HepG2 (cell line): Measurements from ENCODE around the gene DGAT2. TPM values are rescaled to one million over a fixed set of nuclear protein-coding genes. Genes with fewer than 3 reads are reported as not detected.

ENCODE experiments used
- ATAC-seq: fragments of 200-7000 bp; cut with Tn5 transposase; 3 replicates; pipeline ENCODE4 v1.9.1; 2020; ENCODE audit warnings: mild to moderate bottlenecking, moderate library complexity
- BruUV-seq: library from RNA; stranded (reverse); fragments of 400-500 nt; replicated peaks from 2 replicates; lab custom pipeline; 2021; lab: Mats Ljungman, UMichigan
- CTCF ChIA-PET: fragments of 300-600 bp; formaldehyde crosslinking; extraction: SDS; loops from one replicate; lab custom pipeline; 2021; ENCODE audit warnings: low total read pairs, inconsistent platforms, low intra/inter-chr PET ratio; lab: Yijun Ruan, JAX
- POLR2A ChIA-PET: fragments of 350-600 bp; sonication (Branson Sonifier 250); formaldehyde crosslinking; loops from one replicate; lab custom pipeline; 2020; ENCODE audit warnings: antibody characterized with exemption, inconsistent platforms; lab: Yijun Ruan, JAX
- DNase-seq: peaks from one replicate; pipeline ENCODE4 v3.0.0-alpha.2; 2015; ENCODE audit warnings: low spot score
- FAIRE-seq: peaks from 3 replicates; lab custom pipeline; 2011; peaks lifted over from hg19 to GRCh38; lab: Jason Lieb, UNC
- H2AFZ ChIP-seq: one replicate; pipeline ENCODE4 v1.6.1; 2011; ENCODE audit warnings: low read length, inconsistent platforms
- H3K27ac ChIP-seq: fragments of 300-600 bp; 3 replicates; pipeline ENCODE4 v1.8.0; 2011; ENCODE audit warnings: mixed run types, mild to moderate bottlenecking, mixed read lengths, low read length, inconsistent platforms; ENCODE audit not compliant: insufficient read depth; ENCODE audit errors: extremely low read length
- H3K27me3 ChIP-seq, 2 experiments: fragments of 200-600 bp in 1 of 2; 2 replicates in 1 of 2; 3 replicates in 1 of 2; pipeline versions ENCODE4 v1.6.0 to v1.8.0; 2011; ENCODE audit warnings: low read length in 2 of 2, mild to moderate bottlenecking in 2 of 2, moderate library complexity in 2 of 2, inconsistent platforms in 1 of 2; ENCODE audit not compliant: insufficient read depth in 2 of 2, control insufficient read depth in 1 of 2
- H3K36me3 ChIP-seq, 2 experiments: fragments of 200-600 bp in 1 of 2; replicated peaks in 1 of 2; 2 replicates in 1 of 2; 3 replicates in 1 of 2; pipeline versions ENCODE4 v1.5.1 to v1.8.0; 2011; ENCODE audit warnings: low read length in 2 of 2, inconsistent platforms in 1 of 2; ENCODE audit not compliant: insufficient read depth in 2 of 2, control insufficient read depth in 1 of 2
- H3K4me1 ChIP-seq: 2 replicates; pipeline ENCODE4 v1.5.1; 2012; ENCODE audit warnings: low read length, inconsistent platforms; ENCODE audit not compliant: insufficient read depth
- H3K4me2 ChIP-seq: 2 replicates; pipeline ENCODE4 v1.6.0; 2011; ENCODE audit warnings: low read depth, low read length, inconsistent platforms
- H3K4me3 ChIP-seq, 3 experiments: fragments of 200-600 bp in 1 of 3; sonication (generic), shearing (Covaris generic) in 1 of 3; replicated peaks in 1 of 3; 2 replicates each; pipeline ENCODE4 v1.5.1; 2011 to 2016; ENCODE audit warnings: low read length in 3 of 3, inconsistent platforms in 2 of 3, low read depth in 2 of 3, mild to moderate bottlenecking in 2 of 3, control low read depth in 1 of 3, mixed read lengths in 1 of 3; ENCODE audit not compliant: insufficient read depth in 1 of 3
- H3K79me2 ChIP-seq: one replicate; pipeline ENCODE4 v1.6.1; 2011; ENCODE audit warnings: low read length, inconsistent platforms; ENCODE audit not compliant: insufficient read depth
- H3K9ac ChIP-seq: 2 replicates; pipeline ENCODE4 v1.6.0; 2011; ENCODE audit warnings: mild to moderate bottlenecking, low read depth, low read length, inconsistent platforms; ENCODE audit not compliant: insufficient read depth
- H3K9me3 ChIP-seq: 2 replicates; pipeline ENCODE4 v1.5.1; 2012; ENCODE audit warnings: mild to moderate bottlenecking, low read length
- H4K20me1 ChIP-seq: 2 replicates; pipeline ENCODE4 v1.6.0; 2011; ENCODE audit warnings: inconsistent platforms, mild to moderate bottlenecking, low read length, moderate library complexity; ENCODE audit not compliant: insufficient read depth
- ARID2 ChIP-seq: sonication (generic); formaldehyde crosslinking; IDR thresholded peaks from 2 replicates; pipeline ENCODE4 v1.8.1; 2022; ENCODE audit warnings: mild to moderate bottlenecking, missing genetic modification reagents, borderline replicate concordance
- FIP1L1 ChIP-seq: fragments of 200-400 bp; formaldehyde crosslinking; IDR thresholded peaks from 2 replicates; pipeline ENCODE4 v1.6.1; 2018; ENCODE audit warnings: low read depth, mild to moderate bottlenecking, low read length, moderate library complexity, borderline replicate concordance; ENCODE audit not compliant: insufficient read depth
- MBNL3 ChIP-seq: fragments of 250-450 bp; sonication (Bioruptor Pico); conservative IDR thresholded peaks from 2 replicates; pipeline ENCODE4 v1.8.0; 2022; ENCODE audit warnings: mild to moderate bottlenecking, inconsistent platforms
- MEF2D ChIP-seq: sonication (generic); formaldehyde crosslinking; IDR thresholded peaks from 2 replicates; pipeline ENCODE4 v1.5.1; 2020; ENCODE audit warnings: mild to moderate bottlenecking, missing genetic modification reagents
- NR2F2 ChIP-seq: IDR thresholded peaks from 2 replicates; pipeline ENCODE4 v1.6.1; 2012; ENCODE audit warnings: low read depth, inconsistent platforms, borderline replicate concordance
- PLSCR1 ChIP-seq: sonication (generic); formaldehyde crosslinking; IDR thresholded peaks from 2 replicates; pipeline ENCODE4 v1.5.0; 2020; ENCODE audit warnings: missing genetic modification reagents, mild to moderate bottlenecking, borderline replicate concordance
- REL ChIP-seq: sonication (generic); formaldehyde crosslinking; conservative IDR thresholded peaks from 2 replicates; pipeline ENCODE4 v1.8.0; 2022; ENCODE audit warnings: mild to moderate bottlenecking, missing genetic modification reagents, moderate library complexity
- TAF15 ChIP-seq: fragments of 200-400 bp; formaldehyde crosslinking; IDR thresholded peaks from one replicate; pipeline ENCODE4 v1.6.1; 2018; ENCODE audit warnings: mild to moderate bottlenecking, low read depth, low read length; ENCODE audit not compliant: poor library complexity, severe bottlenecking
- TEF ChIP-seq: sonication (generic); formaldehyde crosslinking; IDR thresholded peaks from 2 replicates; pipeline ENCODE4 v1.5.0; 2020; ENCODE audit warnings: missing genetic modification reagents
- ZNF335 ChIP-seq: sonication (generic); formaldehyde crosslinking; IDR thresholded peaks from 2 replicates; pipeline ENCODE4 v1.4.0; 2020; ENCODE audit warnings: missing genetic modification reagents
- ZNF484 ChIP-seq: sonication (generic); formaldehyde crosslinking; IDR thresholded peaks from 2 replicates; pipeline ENCODE4 v1.5.1; 2020; ENCODE audit warnings: mild to moderate bottlenecking, low read depth, missing genetic modification reagents, borderline replicate concordance
- ZNF639 ChIP-seq: conservative IDR thresholded peaks from 2 replicates; pipeline ENCODE4 v1.6.1; 2018; ENCODE audit warnings: missing genetic modification reagents
- WGBS: methylation state at CpG from one replicate; pipeline ENCODE4 v1.1.6; 2017; ENCODE audit warnings: low lambda C conversion rate; 5-methylcytosine and 5-hydroxymethylcytosine counted together
- in situ Hi-C: cut with HindIII; loops from 2 replicates; pipeline ENCODE4 v1.10.0; 2017; ENCODE audit warnings: low pct_unique_long_range_greater_than_20kb; ENCODE audit not compliant: extremely low pct_ligation_motif_present
- intact Hi-C: fragments of 100-400 bp; cut with micrococcal nuclease; formaldehyde crosslinking; loops from one replicate; pipeline ENCODE4 v1.10.0; 2022; ENCODE audit not compliant: unreplicated experiment
- polyA plus RNA-seq, 8 experiments: library from polyadenylated mRNA; depleted of rRNA in 3 of 8; stranded (reverse) in 7 of 8; unstranded in 1 of 8; fragments of >200 nt; fragmentation: Illumina TruSeq in 4 of 8; extraction: Trizol in 4 of 8; gene quantifications; 2 replicates each; pipeline versions ENCODE4 v1.2.1 to v1.2.3, GENCODE V29; 2011 to 2016; ENCODE audit warnings: low read depth in 4 of 8, missing spikeins in 1 of 8, mixed read lengths in 1 of 8; ENCODE audit not compliant: insufficient read depth in 1 of 8
- total RNA-seq, 5 experiments: library from RNA; depleted of rRNA; stranded (reverse); fragments of >200 nt; fragmentation: Illumina TruSeq; extraction: Trizol; gene quantifications; 2 replicates each; pipeline ENCODE4 v1.2.3, GENCODE V29; 2016; ENCODE audit warnings: low read depth in 1 of 5

Gene DGAT2
- total and polyA plus RNA-seq, 2 of the 13 experiments (the other 11 are each of a cell fraction or from before 2014, with no cell fraction given), result 39.0 to 65.6 TPM

- ATAC-seq (no peak), FAIRE-seq (no peak), DNase-seq (no peak)
- no peak overlapping the region for H3K9ac ChIP-seq
- no peak overlapping the region for H2AFZ ChIP-seq
- no peak overlapping the region for H3K4me2 ChIP-seq
- peaks cover 0 to 14% of the 10 kb centered on the region in 2 experiments; a peak in 2 of 5 replicates for H3K36me3 ChIP-seq
- H3K79me2 ChIP-seq, result no peaks in the 10 kb centered on the region
- H3K9me3 ChIP-seq, result no peaks in the 10 kb centered on the region
- intact Hi-C loops (no loop called here), in situ Hi-C loops (no loop called here)
- POLR2A ChIA-PET, result interaction anchor here (0.9 to 7.9 kb wide), 5 partner anchors 10 to 60 kb away, joined by 3 to 138 read pairs (median 5); partner anchors contain the start of gene DGAT2
- CTCF ChIA-PET, result no interaction called here
- BruUV-seq, result no TSS peak
- H3K27ac ChIP-seq, result no peak overlapping the region
- no peak overlapping the region for H3K4me3 ChIP-seq
- 93% methylated on average over 2 of the region's 2 CpGs for WGBS
- H3K27me3 ChIP-seq, result no peaks in the 10 kb centered on the region
- no peaks in the 10 kb centered on the region for H4K20me1 ChIP-seq
- no peak for TF ChIP-seq FIP1L1
- peaks cover 52% of the 10 kb centered on the region for H3K4me1 ChIP-seq
Measured at GRCh38 chr11:75779960-75780359, 11.4 kb downstream of the DGAT2 start.

GRCh38 chr11:75780888-75781287, 12.3 kb downstream of the DGAT2 start:
- ChIA-PET CTCF (no interaction called here), POLR2A (interaction anchor here (0.9 to 7.9 kb wide), 5 partner anchors 12 to 46 kb away, joined by 4 to 138 read pairs (median 8); partner anchors contain the start of gene DGAT2)
- TF ChIP-seq REL (CRISPR knock-in tag) (no peak), TAF15 (no peak), ZNF335 (CRISPR knock-in tag) (no peak), MBNL3 (CRISPR knock-in tag) (no peak), ZNF484 (CRISPR knock-in tag) (no peak), ARID2 (CRISPR knock-in tag) (no peak), MEF2D (no peak), TEF (CRISPR knock-in tag) (no peak), ZNF639 (CRISPR knock-in tag) (no peak), NR2F2 (no peak), PLSCR1 (CRISPR knock-in tag) (no peak)
- no peak for ATAC-seq
- H3K36me3 ChIP-seq, result peaks cover 3 to 8% of the 10 kb centered on the region in 2 experiments; a peak in 3 of 5 replicates
- no peaks in the 10 kb centered on the region for H4K20me1 ChIP-seq
- no peak for FAIRE-seq
- H3K27ac ChIP-seq, result peak overlapping the region; percentile 92
- in situ Hi-C loops, result no loop called here
- H3K4me3 ChIP-seq, result no peak overlapping the region
- H3K9me3 ChIP-seq, result no peaks in the 10 kb centered on the region
- no TSS peak for BruUV-seq
- H3K4me1 ChIP-seq, result peaks cover 62% of the 10 kb centered on the region
- 100% methylated on average over 1 of the region's 3 CpGs for WGBS
- no peaks in the 10 kb centered on the region for H3K79me2 ChIP-seq
- intact Hi-C loops, result no loop called here
- no peak overlapping the region for H3K9ac ChIP-seq
- no peak for DNase-seq
- H2AFZ ChIP-seq, result no peak overlapping the region
- H3K27me3 ChIP-seq, result no peaks in the 10 kb centered on the region
- H3K4me2 ChIP-seq, result no peak overlapping the region
